K562 (cell line): ENCODE data around the gene TMTC3. TPM values are rescaled to one million over a fixed set of nuclear protein-coding genes. Genes with fewer than 3 reads are reported as not detected.

ENCODE experiments used
- ATAC-seq: fragments of 200-7000 bp; cut with Tn5 transposase; 3 replicates; pipeline ENCODE4 v1.9.1; 2020; ENCODE audit warnings: moderate library complexity
- BruUV-seq: library from RNA; stranded (reverse); fragments of 400-500 nt; replicated peaks from 2 replicates; lab custom pipeline; 2021; lab: Mats Ljungman, UMichigan
- CTCF ChIA-PET: fragments of 300-600 bp; formaldehyde crosslinking; extraction: SDS; loops from one replicate; lab custom pipeline; 2021; ENCODE audit warnings: low intra/inter-chr PET ratio; lab: Yijun Ruan, JAX
- POLR2A ChIA-PET: fragments of 300-600, 350-650 bp; sonication (Branson Sonifier 250); formaldehyde crosslinking; extraction: SDS; loops from one replicate; lab custom pipeline; 2021; ENCODE audit warnings: antibody characterized with exemption, inconsistent platforms; lab: Yijun Ruan, JAX
- DNase-seq, 4 experiments: peaks; one replicate each; pipeline versions ENCODE4 v3.0.0 to v3.0.0-alpha.2; 2011 to 2018; ENCODE audit warnings: low spot score in 3 of 4, mixed read lengths in 3 of 4; ENCODE audit errors: extremely low read depth in 1 of 4
- FAIRE-seq: peaks from 2 replicates; lab custom pipeline; 2011; peaks lifted over from hg19 to GRCh38; lab: Jason Lieb, UNC
- H2AFZ ChIP-seq: 2 replicates; pipeline ENCODE4 v1.6.0; 2011; ENCODE audit warnings: low read depth, low read length, control low read depth, inconsistent platforms
- H3K27ac ChIP-seq: fragments of 200-600 bp; 3 replicates; pipeline ENCODE4 v1.8.0; 2011; ENCODE audit warnings: low read depth, mild to moderate bottlenecking, control low read depth, inconsistent platforms, low read length, moderate library complexity, mixed read lengths; ENCODE audit errors: extremely low read depth
- H3K27me3 ChIP-seq, 2 experiments: fragments of 300-600 bp in 1 of 2; 2 replicates in 1 of 2; 3 replicates in 1 of 2; pipeline versions ENCODE4 v1.6.0 to v1.8.0; 2011; ENCODE audit warnings: inconsistent platforms in 2 of 2, low read length in 2 of 2, mild to moderate bottlenecking in 1 of 2, mixed read lengths in 1 of 2, moderate library complexity in 1 of 2; ENCODE audit not compliant: control insufficient read depth in 2 of 2, insufficient read depth in 2 of 2
- H3K36me3 ChIP-seq: fragments of 300-600 bp; 3 replicates; pipeline ENCODE4 v1.8.0; 2011; ENCODE audit warnings: mild to moderate bottlenecking, low read length, inconsistent platforms; ENCODE audit not compliant: control insufficient read depth, insufficient read depth
- H3K4me1 ChIP-seq, 2 experiments: fragments of 200-600 bp in 1 of 2; replicated peaks in 1 of 2; 2 replicates in 1 of 2; 3 replicates in 1 of 2; pipeline versions ENCODE4 v1.5.1 to v1.8.0; 2011; ENCODE audit warnings: inconsistent platforms in 2 of 2, low read length in 2 of 2, mild to moderate bottlenecking in 1 of 2, mixed read lengths in 1 of 2, moderate library complexity in 1 of 2; ENCODE audit not compliant: control insufficient read depth in 2 of 2, insufficient read depth in 2 of 2
- H3K4me2 ChIP-seq: 2 replicates; pipeline ENCODE4 v1.6.1; 2011; ENCODE audit warnings: low read length, control low read depth, inconsistent platforms, mixed read lengths; ENCODE audit not compliant: insufficient read depth
- H3K4me3 ChIP-seq: fragments of 200-600 bp; sonication (generic), shearing (Covaris generic); 2 replicates; pipeline ENCODE4 v1.5.1; 2016; ENCODE audit warnings: control low read depth, inconsistent platforms
- H3K79me2 ChIP-seq: fragments of 200-600 bp; 3 replicates; pipeline ENCODE4 v1.8.0; 2011; ENCODE audit warnings: low read length, inconsistent platforms; ENCODE audit not compliant: control insufficient read depth, insufficient read depth
- H3K9ac ChIP-seq, 2 experiments: 2 replicates each; pipeline versions ENCODE4 v1.6.0 to v1.6.1; 2011; ENCODE audit warnings: low read depth in 2 of 2, low read length in 2 of 2, control low read depth in 1 of 2, inconsistent platforms in 1 of 2, mild to moderate bottlenecking in 1 of 2, mixed read lengths in 1 of 2; ENCODE audit not compliant: insufficient read depth in 1 of 2
- H3K9me1 ChIP-seq: one replicate; pipeline ENCODE4 v1.6.0; 2011; ENCODE audit warnings: inconsistent platforms, mild to moderate bottlenecking, low read length, moderate library complexity; ENCODE audit not compliant: control insufficient read depth, insufficient read depth
- H3K9me3 ChIP-seq: replicated peaks from 2 replicates; pipeline ENCODE4 v1.5.1; 2011; ENCODE audit warnings: low read depth, low read length, inconsistent platforms; ENCODE audit not compliant: control insufficient read depth, insufficient read depth
- H4K20me1 ChIP-seq: replicated peaks from 2 replicates; pipeline ENCODE4 v1.6.1; 2011; ENCODE audit warnings: low read length, inconsistent platforms, mixed read lengths; ENCODE audit not compliant: control insufficient read depth, insufficient read depth
- ARHGAP35 ChIP-seq: fragments of 450-650 bp; IDR thresholded peaks from 2 replicates; pipeline ENCODE4 v1.6.1; 2018; ENCODE audit not compliant: partially characterized antibody
- BRD9 ChIP-seq: fragments of 450-650 bp; IDR thresholded peaks from 2 replicates; pipeline ENCODE4 v1.6.1; 2018; ENCODE audit warnings: low read depth; ENCODE audit not compliant: partially characterized antibody
- CREBBP ChIP-seq: IDR thresholded peaks from one replicate; pipeline ENCODE4 v1.6.1; 2012; ENCODE audit warnings: low read depth, mild to moderate bottlenecking, control low read depth, inconsistent platforms, low read length
- ELF1 ChIP-seq: fragments of 200-800 bp; sonication (Bioruptor generic); IDR thresholded peaks from 2 replicates; pipeline ENCODE4 v1.6.1; 2016; ENCODE audit warnings: missing genetic modification characterization, missing compliant biosample characterization
- NCOA4 ChIP-seq: fragments of 450-650 bp; IDR thresholded peaks from 2 replicates; pipeline ENCODE4 v1.6.1; 2018; ENCODE audit warnings: mild to moderate bottlenecking; ENCODE audit not compliant: partially characterized antibody
- RBBP5 ChIP-seq: fragments of 200-600 bp; sonication (generic); IDR thresholded peaks from 2 replicates; pipeline ENCODE4 v1.6.1; 2012; ENCODE audit warnings: borderline replicate concordance, mild to moderate bottlenecking, low read length, control low read depth, inconsistent platforms; ENCODE audit not compliant: insufficient read depth, poor library complexity, severe bottlenecking
- SNAPC5 ChIP-seq: fragments of 250-450 bp; sonication (Bioruptor Pico); IDR thresholded peaks from 2 replicates; pipeline ENCODE4 v1.8.0; 2021; ENCODE audit warnings: moderate library complexity, mild to moderate bottlenecking, inconsistent platforms
- TCFL5 ChIP-seq: fragments of 250-450 bp; sonication (Bioruptor Pico); conservative IDR thresholded peaks from 2 replicates; pipeline ENCODE4 v1.6.1; 2021; ENCODE audit warnings: mild to moderate bottlenecking, moderate library complexity, matching md5 sums
- THAP12 ChIP-seq: fragments of 250-450 bp; sonication (Bioruptor Pico); IDR thresholded peaks from 2 replicates; pipeline ENCODE4 v1.9.0; 2021; ENCODE audit warnings: mild to moderate bottlenecking, inconsistent platforms
- ZBTB26 ChIP-seq: fragments of 450-650 bp; formaldehyde crosslinking; IDR thresholded peaks from 2 replicates; pipeline ENCODE4 v1.4.0; 2022; ENCODE audit warnings: missing genetic modification characterization
- ZNF407 ChIP-seq: fragments of 450-650 bp; IDR thresholded peaks from 2 replicates; pipeline ENCODE4 v1.6.1; 2016; ENCODE audit warnings: low read depth
- WGBS: fragments of 100-300 bp; shearing (Covaris generic); methylation state at CpG from one replicate; pipeline ENCODE4 v1.1.6; 2016; ENCODE audit warnings: low coverage, mixed read lengths; ENCODE audit not compliant: insufficient coverage; ENCODE audit errors: missing lambda C conversion rate; 5-methylcytosine and 5-hydroxymethylcytosine counted together
- in situ Hi-C: fragments of 300-500 bp; cut with MboI; formaldehyde crosslinking; loops from 4 replicates; pipeline ENCODE4 v1.15.0; 2018; ENCODE audit warnings: inconsistent platforms, mixed read lengths
- intact Hi-C: fragments of 100-400 bp; cut with micrococcal nuclease; formaldehyde crosslinking; loops from 2 replicates; pipeline ENCODE4 v1.14.2; 2022
- polyA plus RNA-seq, 8 experiments: library from polyadenylated mRNA; depleted of rRNA in 4 of 8; stranded (reverse) in 5 of 8; unstranded in 3 of 8; fragments of >200 nt; fragmentation: Nextera tagmentation in 2 of 8; fragmentation: Illumina TruSeq in 1 of 8; extraction: Ambion mirVana in 2 of 8; extraction: Trizol in 1 of 8; gene quantifications; 2 replicates each; pipeline versions ENCODE4 v1.2.1 to v1.2.3, GENCODE V29; 2011 to 2014; ENCODE audit warnings: inconsistent platforms in 1 of 8, missing spikeins in 1 of 8
- total RNA-seq, 7 experiments: library from RNA; depleted of rRNA in 6 of 7; stranded (reverse); fragments of >200 nt in 6 of 7; fragmentation: Illumina TruSeq in 2 of 7; extraction: Trizol in 2 of 7; gene quantifications; 2 replicates each; pipeline versions ENCODE4 v1.2.1 to v1.2.3, GENCODE V29; 2011 to 2021; ENCODE audit warnings: low replicate concordance in 1 of 7

Gene TMTC3
- total and polyA plus RNA-seq, 9 of the 15 experiments (the other 6 are each of a cell fraction or from before 2014, with no cell fraction given), result 1.9 to 9.8 (median 4.7) TPM

- H3K79me2 ChIP-seq, result no peaks in the 10 kb centered on the region
- no peak overlapping the region for H3K4me2 ChIP-seq
- no peaks in the 10 kb centered on the region for H4K20me1 ChIP-seq
- H3K4me1 ChIP-seq, result no peaks in the 10 kb centered on the region
- no TSS peak for BruUV-seq
- H3K27me3 ChIP-seq, result no peaks in the 10 kb centered on the region
- DNase-seq, result no peak
- no peak for ATAC-seq
- no peaks in the 10 kb centered on the region for H3K36me3 ChIP-seq
- ChIA-PET POLR2A (no interaction called here), CTCF (no interaction called here)
- H3K9ac ChIP-seq, result no peak overlapping the region
- WGBS, result 5% methylated on average over 2 of the region's 2 CpGs
- H3K9me1 ChIP-seq, result no peaks in the 10 kb centered on the region
- no peak overlapping the region for H3K4me3 ChIP-seq
- H2AFZ ChIP-seq, result no peak overlapping the region
- intact Hi-C loops, result no loop called here
- H3K9me3 ChIP-seq, result no peaks in the 10 kb centered on the region
- no peak for FAIRE-seq
- no peak overlapping the region for H3K27ac ChIP-seq
- in situ Hi-C loops, result no loop called here
- TF ChIP-seq RBBP5 (no peak), BRD9 (no peak), NCOA4 (no peak), ARHGAP35 (no peak), CREBBP (no peak), ELF1 (no peak), ZNF407 (no peak), ZBTB26 (CRISPR knock-in tag) (no peak), TCFL5 (no peak), SNAPC5 (no peak), THAP12 (no peak)
Observed at GRCh38 chr12:88230271-88230670, 88.2 kb downstream of the TMTC3 start.
